ENCODE results near the gene VEGFD.

Gene VEGFD

DNA sequence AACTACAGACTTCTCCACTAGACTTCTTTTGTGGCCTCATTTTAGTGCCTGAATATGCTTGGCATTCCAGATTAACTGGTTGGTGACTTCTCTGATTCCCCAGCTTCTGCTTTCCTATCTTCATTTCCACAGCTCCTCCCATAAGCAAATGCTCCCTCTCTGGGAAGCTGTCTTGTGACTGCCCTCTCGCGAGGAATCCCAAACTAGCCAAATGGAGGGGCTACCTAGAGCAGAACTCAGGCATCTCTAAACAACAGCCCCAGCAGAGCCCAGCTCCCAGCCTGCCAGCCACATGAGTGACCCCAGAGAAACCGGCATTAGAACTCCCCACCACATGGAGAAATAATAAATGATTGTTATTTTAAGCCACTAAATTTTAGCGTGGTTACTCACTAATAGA, 7.6 kb upstream of the VEGFD start:
- DNase-seq (ENCODE audit: low read depth): no peak
- TF ChIP-seq, protein P1, sequence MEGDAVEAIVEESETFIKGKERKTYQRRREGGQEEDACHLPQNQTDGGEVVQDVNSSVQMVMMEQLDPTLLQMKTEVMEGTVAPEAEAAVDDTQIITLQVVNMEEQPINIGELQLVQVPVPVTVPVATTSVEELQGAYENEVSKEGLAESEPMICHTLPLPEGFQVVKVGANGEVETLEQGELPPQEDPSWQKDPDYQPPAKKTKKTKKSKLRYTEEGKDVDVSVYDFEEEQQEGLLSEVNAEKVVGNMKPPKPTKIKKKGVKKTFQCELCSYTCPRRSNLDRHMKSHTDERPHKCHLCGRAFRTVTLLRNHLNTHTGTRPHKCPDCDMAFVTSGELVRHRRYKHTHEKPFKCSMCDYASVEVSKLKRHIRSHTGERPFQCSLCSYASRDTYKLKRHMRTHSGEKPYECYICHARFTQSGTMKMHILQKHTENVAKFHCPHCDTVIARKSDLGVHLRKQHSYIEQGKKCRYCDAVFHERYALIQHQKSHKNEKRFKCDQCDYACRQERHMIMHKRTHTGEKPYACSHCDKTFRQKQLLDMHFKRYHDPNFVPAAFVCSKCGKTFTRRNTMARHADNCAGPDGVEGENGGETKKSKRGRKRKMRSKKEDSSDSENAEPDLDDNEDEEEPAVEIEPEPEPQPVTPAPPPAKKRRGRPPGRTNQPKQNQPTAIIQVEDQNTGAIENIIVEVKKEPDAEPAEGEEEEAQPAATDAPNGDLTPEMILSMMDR (IDR thresholded peaks at IDR 0.05; ENCODE audit: low read depth, low read length): no peak
- TF ChIP-seq, protein P2, sequence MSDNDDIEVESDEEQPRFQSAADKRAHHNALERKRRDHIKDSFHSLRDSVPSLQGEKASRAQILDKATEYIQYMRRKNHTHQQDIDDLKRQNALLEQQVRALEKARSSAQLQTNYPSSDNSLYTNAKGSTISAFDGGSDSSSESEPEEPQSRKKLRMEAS (IDR thresholded peaks at IDR 0.05; ENCODE audit: low read depth, low read length): no peak
- TF ChIP-seq POLR2A (IDR thresholded peaks at IDR 0.05; ENCODE audit: extremely low read depth, insufficient read length) (no peak), MYC (IDR thresholded peaks at IDR 0.05; ENCODE audit: low read depth, low read length) (no peak)
- no peak overlapping the region for H3K4me3 ChIP-seq (ENCODE audit: low read depth, low read length)

DNA sequence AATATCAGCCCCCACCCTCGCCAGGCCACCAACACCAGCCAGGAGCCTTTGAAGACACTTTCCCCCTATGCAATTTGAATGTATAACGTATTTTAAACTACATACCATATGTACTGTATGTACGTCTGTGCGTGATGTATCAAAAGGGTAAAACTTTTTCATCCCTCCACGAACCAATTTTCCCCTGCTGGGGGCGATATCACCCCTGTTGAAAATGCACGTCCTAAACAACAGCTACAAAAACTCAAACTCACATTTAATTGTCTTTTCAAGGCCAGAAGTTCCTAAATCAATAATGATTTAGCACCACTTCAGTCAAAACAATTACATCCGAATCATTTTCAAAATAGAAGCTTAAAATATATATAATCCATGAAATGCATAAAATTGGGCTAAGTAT, 1.4 kb downstream of the VEGFD start:
- H3K4me3 ChIP-seq (ENCODE audit: low read depth, low read length): no peak overlapping the region
- peak; percentile 2 for DNase-seq (ENCODE audit: low read depth)

DNA sequence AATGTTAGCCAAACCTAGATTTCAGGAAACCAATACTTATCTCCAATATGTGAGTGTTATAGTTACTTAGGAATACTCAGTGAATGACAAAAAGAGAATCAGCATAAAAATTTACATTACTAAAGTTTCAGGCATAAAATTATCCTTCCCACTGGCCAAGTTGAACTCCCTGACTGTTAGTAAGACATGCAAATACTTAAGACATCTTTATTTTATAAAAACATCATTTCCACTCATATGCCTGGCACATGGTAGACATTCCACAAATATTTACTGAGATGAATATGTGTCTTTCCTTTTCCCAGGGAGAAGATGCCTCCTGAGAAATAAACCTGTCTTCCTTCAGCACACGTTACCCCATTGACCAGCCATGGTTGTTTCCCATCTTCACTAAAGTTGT, 7.3 kb downstream of the VEGFD start:
- no peak for DNase-seq (ENCODE audit: low read depth)
- H3K4me3 ChIP-seq (ENCODE audit: low read depth, low read length): no peak overlapping the region
- TF ChIP-seq, protein P1 (IDR thresholded peaks at IDR 0.05; ENCODE audit: low read depth, low read length): no peak
- TF ChIP-seq, protein P2 (IDR thresholded peaks at IDR 0.05; ENCODE audit: low read depth, low read length): no peak
- no peak for TF ChIP-seq MYC (IDR thresholded peaks at IDR 0.05; ENCODE audit: low read depth, low read length)
- TF ChIP-seq POLR2A (IDR thresholded peaks at IDR 0.05; ENCODE audit: extremely low read depth, insufficient read length): no peak

More for the DNA sequence above, 1.4 kb downstream of the VEGFD start:
- TF ChIP-seq, protein P2 (IDR thresholded peaks at IDR 0.05; ENCODE audit: low read depth, low read length): no peak
- TF ChIP-seq, protein P1 (IDR thresholded peaks at IDR 0.05; ENCODE audit: low read depth, low read length): peak; percentile 17

DNA sequence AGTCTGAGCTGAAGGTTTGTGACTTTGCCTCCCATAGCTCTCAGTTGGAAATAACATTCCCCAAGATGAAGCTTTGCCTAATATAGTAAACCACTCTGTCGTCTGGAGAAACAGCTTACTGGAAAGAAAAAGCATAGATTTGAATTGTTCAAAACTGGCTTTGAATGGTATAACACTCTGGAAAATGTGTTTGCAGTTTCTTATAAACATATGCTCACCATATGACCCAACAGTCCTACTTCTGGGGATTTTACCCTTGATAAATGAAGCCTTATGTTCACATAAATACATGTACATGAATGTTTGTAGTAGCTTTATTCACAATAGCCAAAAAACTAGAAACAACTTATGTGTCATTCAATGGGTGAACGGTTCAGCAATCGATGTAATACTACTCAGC, 10.2 kb downstream of the VEGFD start:
- TF ChIP-seq, protein P2 (IDR thresholded peaks at IDR 0.05; ENCODE audit: low read depth, low read length): no peak
- TF ChIP-seq POLR2A (IDR thresholded peaks at IDR 0.05; ENCODE audit: extremely low read depth, insufficient read length) (no peak), MYC (IDR thresholded peaks at IDR 0.05; ENCODE audit: low read depth, low read length) (no peak)
- TF ChIP-seq, protein P1 (IDR thresholded peaks at IDR 0.05; ENCODE audit: low read depth, low read length): no peak
- H3K4me3 ChIP-seq (ENCODE audit: low read depth, low read length): no peak overlapping the region
- no peak for DNase-seq (ENCODE audit: low read depth)

DNA sequence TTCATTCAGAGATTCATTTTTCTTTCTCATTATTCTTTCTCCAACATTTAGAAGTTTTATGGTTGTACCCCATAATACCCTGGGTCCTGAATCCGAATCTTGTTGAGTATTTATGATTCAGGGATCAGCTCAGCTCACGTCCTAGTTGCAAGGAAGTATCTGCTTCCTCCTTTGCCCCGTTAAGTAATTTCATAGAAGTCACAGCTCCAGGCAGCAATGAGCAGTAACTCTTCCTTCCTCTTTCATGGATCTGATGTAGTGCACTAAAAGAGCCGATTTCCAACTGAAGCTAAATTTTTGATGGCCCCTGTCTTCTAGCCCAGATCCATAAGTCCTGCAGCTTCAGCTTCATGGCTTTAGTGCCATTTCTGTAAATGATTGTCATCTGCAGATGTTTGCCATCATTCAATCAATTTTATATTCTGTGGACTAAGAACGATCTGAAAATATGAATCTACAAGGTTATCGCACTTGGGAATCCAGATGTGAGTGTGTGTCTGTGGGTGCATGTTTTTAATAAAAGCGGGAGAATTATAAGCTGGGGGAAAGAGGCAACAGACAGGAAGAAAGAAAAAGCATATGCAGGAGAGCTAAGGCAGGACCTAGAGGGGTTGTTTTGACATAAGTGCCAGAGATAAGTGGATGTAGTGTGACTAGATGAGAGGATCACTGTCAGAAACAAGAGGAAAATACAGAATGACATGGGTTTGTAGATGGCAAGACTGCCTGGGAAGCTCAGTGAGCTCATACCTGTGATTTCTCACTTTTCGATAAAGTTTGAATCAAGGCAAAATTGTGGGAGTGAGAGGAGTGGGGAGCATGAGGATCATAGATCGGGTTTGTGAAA, 17.5 kb downstream of the VEGFD start:
- TF ChIP-seq, protein P1 (IDR thresholded peaks at IDR 0.05; ENCODE audit: low read depth, low read length): no peak
- TF ChIP-seq POLR2A (IDR thresholded peaks at IDR 0.05; ENCODE audit: extremely low read depth, insufficient read length): no peak
- no peak for TF ChIP-seq MYC (IDR thresholded peaks at IDR 0.05; ENCODE audit: low read depth, low read length)
- TF ChIP-seq, protein P2 (IDR thresholded peaks at IDR 0.05; ENCODE audit: low read depth, low read length): no peak
- peak; percentile 45 for DNase-seq (ENCODE audit: low read depth)
- H3K4me3 ChIP-seq (ENCODE audit: low read depth, low read length): no peak overlapping the region

Measured in NB4 (cell line).